HG02571 (cell line): Measurements from ENCODE around the gene WASHC2C.
"Not testable (repeated sequence)": the region's sequence is repeated elsewhere in the genome, so short reads cannot be mapped to it uniquely, and the experiment has no call there.

Experiments used
- ATAC-seq: cut with Tn5 transposase; IDR thresholded peaks from one replicate; pipeline ENCODE4 v1.9.1; 2021; ENCODE audit warnings: mild to moderate bottlenecking, moderate library complexity; ENCODE audit not compliant: unreplicated experiment

The WASHC2C gene

GRCh38 chr10:45726703-45727420 is at the start of gene WASHC2C:
Gene WASHC2C (plus strand): TSS chr10:45727266. CDS start chr10:45727318, 52 bp downstream.
- ATAC-seq = peak; percentile 91

- ATAC-seq = not testable (repeated sequence)
Observed at GRCh38 chr10:45678467-45678866, 48.6 kb upstream of the WASHC2C start.

GRCh38 chr10:45710200-45710796 is 16.8 kb upstream of the WASHC2C start:
- peak; percentile 91 for ATAC-seq

- not testable (repeated sequence) for ATAC-seq
Observed at GRCh38 chr10:45711223-45711622, 15.8 kb upstream of the WASHC2C start.

- not testable (repeated sequence) for ATAC-seq
Observed at GRCh38 chr10:45717053-45717452, 10.0 kb upstream of the WASHC2C start.

GRCh38 chr10:45717642-45718041 is 9.4 kb upstream of the WASHC2C start:
- not testable (repeated sequence) for ATAC-seq

- not testable (repeated sequence) for ATAC-seq
Observed at GRCh38 chr10:45721503-45721902, 5.6 kb upstream of the WASHC2C start.

GRCh38 chr10:45723851-45724250 is 3.2 kb upstream of the WASHC2C start:
- not testable (repeated sequence) for ATAC-seq

- ATAC-seq = peak; percentile 48
Observed at GRCh38 chr10:45727421-45727965, 427 bp downstream of the WASHC2C start.

- not testable (repeated sequence) for ATAC-seq
Observed at GRCh38 chr10:45734449-45734848, 7.4 kb downstream of the WASHC2C start.

- ATAC-seq = not testable (repeated sequence)
Observed at GRCh38 chr10:45734867-45735266, 7.8 kb downstream of the WASHC2C start.

- ATAC-seq = not testable (repeated sequence)
Observed at GRCh38 chr10:45741559-45741958, 14.5 kb downstream of the WASHC2C start.

GRCh38 chr10:45742014-45742413 is 14.9 kb downstream of the WASHC2C start:
- ATAC-seq = not testable (repeated sequence)

- not testable (repeated sequence) for ATAC-seq
Observed at GRCh38 chr10:45751141-45751540, 24.1 kb downstream of the WASHC2C start.

- not testable (repeated sequence) for ATAC-seq
Observed at GRCh38 chr10:45752210-45752609, 25.1 kb downstream of the WASHC2C start.

GRCh38 chr10:45753979-45754495 is 27.0 kb downstream of the WASHC2C start:
- not testable (repeated sequence) for ATAC-seq

GRCh38 chr10:45755083-45755482 is 28.0 kb downstream of the WASHC2C start:
- not testable (repeated sequence) for ATAC-seq

- not testable (repeated sequence) for ATAC-seq
Observed at GRCh38 chr10:45756065-45756464, 29.0 kb downstream of the WASHC2C start.

GRCh38 chr10:45757661-45758396 is 30.8 kb downstream of the WASHC2C start:
- ATAC-seq = not testable (repeated sequence)

- ATAC-seq = peak; percentile 58
Observed at GRCh38 chr10:45761622-45762021, 34.6 kb downstream of the WASHC2C start.

- ATAC-seq = not testable (repeated sequence)
Observed at GRCh38 chr10:45763037-45763436, 36.0 kb downstream of the WASHC2C start.
